ENCODE results near the gene AGAP1.

GRCh38 chr2:235928751-235929370 is 435.0 kb downstream of the AGAP1 start:
- TF ChIP-seq CTCF (IDR thresholded peaks at IDR 0.05) (no peak), EP300 (IDR thresholded peaks at IDR 0.05) (no peak), POLR2A (IDR thresholded peaks at IDR 0.05) (no peak), POLR2AphosphoS5 (IDR thresholded peaks at IDR 0.05) (no peak)

Measured in sigmoid colon (tissue), 4 donors.